ENCODE results near the gene MYO3B.
"Not testable (repeated sequence)": the region's sequence is repeated elsewhere in the genome, so short reads cannot be mapped to it uniquely, and the experiment has no call there.

The MYO3B gene

GRCh38 chr2:170660409-170660808 is 482.5 kb downstream of the MYO3B start:
- DNase-seq, result no peak

GRCh38 chr2:170665743-170666142 is 487.8 kb downstream of the MYO3B start:
- DNase-seq, result no peak

GRCh38 chr2:170669909-170670308 is 492.0 kb downstream of the MYO3B start:
- DNase-seq, result no peak

- DNase-seq, result no peak
Measured at GRCh38 chr2:170670651-170671050, 492.7 kb downstream of the MYO3B start.

GRCh38 chr2:170671079-170671478 is 493.1 kb downstream of the MYO3B start:
- DNase-seq, result no peak

- DNase-seq, result not testable (repeated sequence)
Measured at GRCh38 chr2:170674282-170674681, 496.3 kb downstream of the MYO3B start.

GRCh38 chr2:170675701-170676100 is 497.8 kb downstream of the MYO3B start:
- DNase-seq, result no peak

- no peak for DNase-seq
Measured at GRCh38 chr2:170679607-170680079, 501.7 kb downstream of the MYO3B start.

- DNase-seq, result no peak
Measured at GRCh38 chr2:170680172-170680941, 502.4 kb downstream of the MYO3B start.

- no peak for DNase-seq
Measured at GRCh38 chr2:170681311-170681710, 503.4 kb downstream of the MYO3B start.

- no peak for DNase-seq
Measured at GRCh38 chr2:170685591-170685990, 507.6 kb downstream of the MYO3B start.

- no peak for DNase-seq
Measured at GRCh38 chr2:170689481-170689880, 511.5 kb downstream of the MYO3B start.

- DNase-seq, result no peak
Measured at GRCh38 chr2:170690640-170691039, 512.7 kb downstream of the MYO3B start.

GRCh38 chr2:170694316-170694715 is 516.4 kb downstream of the MYO3B start:
- DNase-seq, result no peak

- no peak for DNase-seq
Measured at GRCh38 chr2:170695521-170696410, 517.8 kb downstream of the MYO3B start.

- no peak for DNase-seq
Measured at GRCh38 chr2:170696948-170697347, 519.0 kb downstream of the MYO3B start.

- no peak for DNase-seq
Measured at GRCh38 chr2:170701011-170701410, 523.1 kb downstream of the MYO3B start.

GRCh38 chr2:170703776-170704476 is 526.0 kb downstream of the MYO3B start:
- no peak for DNase-seq

Data from activated T-cell treated with anti-CD3 and anti-CD28 coated beads for 4 hours (primary cell).